CD4-positive, alpha-beta T cell (primary cell): ENCODE results near the gene CD53. TPM values are rescaled to one million over a fixed set of nuclear protein-coding genes. Genes with fewer than 3 reads are reported as not detected.
"Not testable (repeated sequence)": the region's sequence is repeated elsewhere in the genome, so short reads cannot be mapped to it uniquely, and the experiment has no call there.

Source experiments
- ATAC-seq: fragments of 200-7000 bp; cut with Tn5 transposase; one replicate; pipeline ENCODE4 v1.10.0; 2022; ENCODE audit warnings: mild to moderate bottlenecking; ENCODE audit not compliant: poor library complexity
- CTCF ChIA-PET: fragments of 350-600 bp; sonication (Branson Sonifier 250); formaldehyde crosslinking; loops from one replicate; lab custom pipeline; 2021; ENCODE audit warnings: antibody characterized with exemption, inconsistent platforms; lab: Charles Lee
- POLR2A ChIA-PET: fragments of 350-600 bp; sonication (Branson Sonifier 250); formaldehyde crosslinking; loops from one replicate; lab custom pipeline; 2021; ENCODE audit warnings: antibody characterized with exemption, inconsistent platforms; lab: Charles Lee
- DNase-seq, 14 experiments: peaks; one replicate each; pipeline ENCODE4 v3.0.0-alpha.2; 2013 to 2020; ENCODE audit warnings: mixed read lengths in 2 of 14
- H3K27ac ChIP-seq, 2 donors: one replicate each; pipeline versions ENCODE4 v1.5.1 to v1.7.0; 2013; ENCODE audit warnings: low read length in 2 of 2, low read depth in 1 of 2, mild to moderate bottlenecking in 1 of 2
- H3K27me3 ChIP-seq, 2 experiments: 1 replicate in 1 of 2; 2 replicates in 1 of 2; pipeline versions ENCODE4 v1.6.1 to v1.7.0; 2013; ENCODE audit warnings: low read length in 2 of 2, control low read depth in 1 of 2, mild to moderate bottlenecking in 1 of 2, moderate library complexity in 1 of 2; ENCODE audit not compliant: insufficient read depth in 2 of 2, control insufficient read depth in 1 of 2
- H3K36me3 ChIP-seq: one replicate; pipeline ENCODE4 v1.6.1; 2013; ENCODE audit warnings: low read length, control low read depth; ENCODE audit not compliant: insufficient read depth
- H3K4me1 ChIP-seq: one replicate; pipeline ENCODE4 v1.6.1; 2013; ENCODE audit warnings: low read length, control low read depth; ENCODE audit not compliant: insufficient read depth
- H3K4me3 ChIP-seq: one replicate; pipeline ENCODE4 v1.5.1; 2013; ENCODE audit warnings: mild to moderate bottlenecking, low read length, moderate library complexity
- H3K9me3 ChIP-seq, 2 experiments: 1 replicate in 1 of 2; 2 replicates in 1 of 2; pipeline versions ENCODE4 v1.6.1 to v1.7.0; 2013; ENCODE audit warnings: low read length in 2 of 2, mild to moderate bottlenecking in 2 of 2, control low read depth in 1 of 2, moderate library complexity in 1 of 2; ENCODE audit not compliant: control insufficient read depth in 1 of 2, insufficient read depth in 1 of 2
- H3K27ac Mint-ChIP-seq: one replicate; pipeline ENCODE4 v1.8.0; 2020; ENCODE audit warnings: mixed read lengths
- H3K27me3 Mint-ChIP-seq: one replicate; pipeline ENCODE4 v1.8.0; 2021; ENCODE audit warnings: mixed read lengths
- H3K36me3 Mint-ChIP-seq: one replicate; pipeline ENCODE4 v1.8.0; 2021; ENCODE audit warnings: low read depth, mixed read lengths
- H3K4me1 Mint-ChIP-seq: one replicate; pipeline ENCODE4 v1.8.0; 2021; ENCODE audit warnings: low read depth, mixed read lengths
- H3K4me3 Mint-ChIP-seq: one replicate; pipeline ENCODE4 v1.8.0; 2020; ENCODE audit warnings: mild to moderate bottlenecking, mixed read lengths
- H3K9me3 Mint-ChIP-seq: one replicate; pipeline ENCODE4 v1.8.0; 2020; ENCODE audit warnings: mixed read lengths
- intact Hi-C, 2 experiments: fragments of 100-400 bp; cut with DNase I in 1 of 2; cut with micrococcal nuclease in 1 of 2; formaldehyde crosslinking; loops; one replicate each; pipeline versions ENCODE4 v1.15.1 to v1.9.0; 2023 to 2025; cut with DNase I, micrococcal nuclease
- total RNA-seq, 174 experiments: library from RNA in 2 of 174; stranded (reverse) in 2 of 174; gene quantifications; one replicate each; pipeline ENCODE4 v1.2.3 and lab custom pipeline; 2021 to 2026
- TF ChIP-seq, protein P1 (sequence below): fragments of 200-600 bp; IDR thresholded peaks from one replicate; pipeline ENCODE4 v1.8.0; 2022; ENCODE audit warnings: antibody characterized with exemption, mild to moderate bottlenecking

Gene CD53
- total RNA-seq, 2 experiments from 2014 or later: 169 to 176 TPM

- Mint-ChIP-seq H3K27ac (no peak overlapping the region), H3K4me3 (no peak overlapping the region), H3K27me3 (no peaks in the 10 kb centered on the region), H3K9me3 (peaks cover 12% of the 10 kb centered on the region), H3K36me3 (peaks cover 6% of the 10 kb centered on the region), H3K4me1 (peaks cover 14% of the 10 kb centered on the region)
- Histone ChIP-seq H3K4me3 (no peak overlapping the region), H3K27me3 (no peaks in the 10 kb centered on the region), H3K27ac (no peak overlapping the region), H3K36me3 (no peaks in the 10 kb centered on the region), H3K4me1 (peaks cover 3% of the 10 kb centered on the region), H3K9me3 (peaks cover 0 to 4% of the 10 kb centered on the region in 2 experiments)
- intact Hi-C loops: no loop called here
- ChIA-PET POLR2A (interaction anchor here (2.7 kb wide), 1 partner anchor 11 kb away, joined by 11 read pairs; the partner anchor contains the start of gene CD53), CTCF (no interaction called here)
- ATAC-seq: no peak
- no peak for DNase-seq
- TF ChIP-seq, protein P1, sequence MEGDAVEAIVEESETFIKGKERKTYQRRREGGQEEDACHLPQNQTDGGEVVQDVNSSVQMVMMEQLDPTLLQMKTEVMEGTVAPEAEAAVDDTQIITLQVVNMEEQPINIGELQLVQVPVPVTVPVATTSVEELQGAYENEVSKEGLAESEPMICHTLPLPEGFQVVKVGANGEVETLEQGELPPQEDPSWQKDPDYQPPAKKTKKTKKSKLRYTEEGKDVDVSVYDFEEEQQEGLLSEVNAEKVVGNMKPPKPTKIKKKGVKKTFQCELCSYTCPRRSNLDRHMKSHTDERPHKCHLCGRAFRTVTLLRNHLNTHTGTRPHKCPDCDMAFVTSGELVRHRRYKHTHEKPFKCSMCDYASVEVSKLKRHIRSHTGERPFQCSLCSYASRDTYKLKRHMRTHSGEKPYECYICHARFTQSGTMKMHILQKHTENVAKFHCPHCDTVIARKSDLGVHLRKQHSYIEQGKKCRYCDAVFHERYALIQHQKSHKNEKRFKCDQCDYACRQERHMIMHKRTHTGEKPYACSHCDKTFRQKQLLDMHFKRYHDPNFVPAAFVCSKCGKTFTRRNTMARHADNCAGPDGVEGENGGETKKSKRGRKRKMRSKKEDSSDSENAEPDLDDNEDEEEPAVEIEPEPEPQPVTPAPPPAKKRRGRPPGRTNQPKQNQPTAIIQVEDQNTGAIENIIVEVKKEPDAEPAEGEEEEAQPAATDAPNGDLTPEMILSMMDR: no peak
Observed at GRCh38 chr1:110860174-110860573, 12.8 kb upstream of the CD53 start.

GRCh38 chr1:110860620-110861019 lies 12.3 kb upstream of the CD53 start:
- H3K4me3 ChIP-seq, DNase-seq, H3K36me3 ChIP-seq, H3K27ac ChIP-seq, H3K27me3 ChIP-seq, H3K27me3 Mint-ChIP-seq, H3K36me3 Mint-ChIP-seq, H3K9me3 ChIP-seq, H3K27ac Mint-ChIP-seq, H3K4me1 ChIP-seq, ATAC-seq, intact Hi-C loops, H3K4me3 Mint-ChIP-seq: not testable (repeated sequence)
- H3K4me1 Mint-ChIP-seq: peaks cover 14% of the 10 kb centered on the region
- peaks cover 12% of the 10 kb centered on the region for H3K9me3 Mint-ChIP-seq
- ChIA-PET POLR2A (interaction anchor here (2.7 kb wide), 1 partner anchor 11 kb away, joined by 11 read pairs; the partner anchor contains the start of gene CD53), CTCF (interaction anchor here (1.0 kb wide), 1 partner anchor 26 kb away, joined by 3 read pairs; no protein-coding TSS in a partner anchor)

DNA sequence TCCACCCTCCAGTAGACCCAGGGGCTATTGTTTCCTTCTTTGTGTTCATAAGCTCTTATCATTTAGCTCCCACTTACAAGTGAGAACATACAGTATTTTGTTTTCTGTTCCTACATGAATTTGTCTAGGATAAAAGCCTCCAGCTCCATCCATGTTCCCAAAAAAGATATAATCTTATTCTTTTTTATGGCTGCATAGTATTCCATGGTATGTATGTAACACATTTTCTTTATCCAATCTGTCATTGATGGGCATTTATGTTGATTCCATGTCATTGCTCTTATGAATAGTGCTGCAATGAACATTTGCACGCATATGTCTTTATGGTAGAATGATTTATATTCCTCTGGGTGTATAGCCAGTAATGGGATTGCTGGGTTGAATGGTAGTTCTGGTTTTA lies 11.0 kb upstream of the CD53 start:
- Mint-ChIP-seq H3K36me3 (peaks cover 10% of the 10 kb centered on the region), H3K9me3 (peaks cover 18% of the 10 kb centered on the region), H3K4me1 (peaks cover 14% of the 10 kb centered on the region)
- CTCF ChIA-PET, H3K27ac Mint-ChIP-seq, H3K9me3 ChIP-seq, intact Hi-C loops, H3K36me3 ChIP-seq, ATAC-seq, H3K27me3 Mint-ChIP-seq, DNase-seq, H3K4me1 ChIP-seq, H3K4me3 Mint-ChIP-seq, H3K27ac ChIP-seq, H3K4me3 ChIP-seq, H3K27me3 ChIP-seq: not testable (repeated sequence)
- POLR2A ChIA-PET: interaction anchor here (2.7 kb wide), 1 partner anchor 10 kb away, joined by 11 read pairs; the partner anchor contains the start of gene CD53

DNA sequence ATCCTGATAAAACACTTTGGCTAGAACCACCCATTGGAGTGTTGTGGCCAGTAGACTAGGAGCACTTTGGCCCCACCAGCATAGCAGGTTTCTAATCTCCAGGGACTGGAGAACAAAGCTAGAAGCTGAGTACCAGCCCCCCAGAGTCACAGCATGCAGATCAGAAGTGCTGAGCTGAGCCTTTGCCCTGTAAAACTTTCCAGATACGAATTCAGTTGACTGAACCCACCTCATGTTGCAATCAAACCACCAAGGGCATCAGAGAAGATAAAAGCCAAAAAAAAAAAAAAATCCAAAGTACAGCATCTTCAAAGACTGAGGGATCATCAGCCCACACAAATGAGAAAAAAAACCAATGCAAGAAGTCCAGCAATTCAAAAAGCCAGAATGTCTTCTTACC lies 8.7 kb upstream of the CD53 start:
- Histone ChIP-seq H3K36me3 (no peaks in the 10 kb centered on the region), H3K9me3 (peaks cover 0 to 7% of the 10 kb centered on the region in 2 experiments), H3K4me3 (no peak overlapping the region), H3K27ac (no peak overlapping the region), H3K4me1 (peaks cover 3% of the 10 kb centered on the region), H3K27me3 (no peaks in the 10 kb centered on the region)
- peaks cover 22% of the 10 kb centered on the region for H3K4me1 Mint-ChIP-seq
- intact Hi-C loops: no loop called here
- H3K27me3 Mint-ChIP-seq: no peaks in the 10 kb centered on the region
- ChIA-PET CTCF (no interaction called here), POLR2A (no interaction called here)
- H3K4me3 Mint-ChIP-seq: no peak overlapping the region
- no peak for ATAC-seq
- H3K9me3 Mint-ChIP-seq: peaks cover 18% of the 10 kb centered on the region
- no peak overlapping the region for H3K27ac Mint-ChIP-seq
- TF ChIP-seq, protein P1: no peak
- DNase-seq: no peak
- peaks cover 10% of the 10 kb centered on the region for H3K36me3 Mint-ChIP-seq
